ENCODE measurements around the gene PTBP1. TPM values are rescaled to one million over a fixed set of nuclear protein-coding genes. Genes with fewer than 3 reads are reported as not detected.

The PTBP1 gene
- total and polyA plus RNA-seq, 9 of the 15 experiments (the other 6 are each of a cell fraction or from before 2014, with no cell fraction given), result 14.0 to 759 (median 234) TPM

- no peak for TF ChIP-seq KLF10 (CRISPR knock-in tag; IDR thresholded peaks at IDR 0.05)
- no peak for TF ChIP-seq GTF2A2 (tag; IDR thresholded peaks at IDR 0.05)
- TF ChIP-seq ZNF12 (CRISPR knock-in tag; IDR thresholded peaks at IDR 0.05), result no peak
- peak; percentile 40; the same call in 1 of the 2 replicates for TF ChIP-seq PKNOX1 (IDR thresholded peaks at IDR 0.05)
- no peak for TF ChIP-seq TAL1 (IDR thresholded peaks at IDR 0.05)
- TF ChIP-seq BDP1 (IDR thresholded peaks at IDR 0.05; ENCODE audit: insufficient read depth, insufficient read length), result no peak
- no peak for TF ChIP-seq PREB (CRISPR knock-in tag; IDR thresholded peaks at IDR 0.05)
- no peak for TF ChIP-seq SIRT6 (IDR thresholded peaks at IDR 0.05; ENCODE audit: low read depth, low read length)
- TF ChIP-seq L3MBTL2 (IDR thresholded peaks at IDR 0.05), result no peak
- 0 out of 2 replicates have a peak, but pooled peaks have one; percentile 30 for TF ChIP-seq TFAP4 (CRISPR knock-in tag; IDR thresholded peaks at IDR 0.05; ENCODE audit: borderline replicate concordance)
- 0 out of 2 replicates have a peak, but pooled peaks have one; percentile 19 for TF ChIP-seq SP1 (CRISPR knock-in tag; IDR thresholded peaks at IDR 0.05)
- TF ChIP-seq KDM4B (IDR thresholded peaks at IDR 0.05; ENCODE audit: borderline replicate concordance in 2 of 2, low read depth in 1 of 2), result no peak
- no peak for TF ChIP-seq DEAF1 (CRISPR knock-in tag; IDR thresholded peaks at IDR 0.05)
- TF ChIP-seq TSHZ1 (CRISPR knock-in tag; IDR thresholded peaks at IDR 0.05), result no peak
- no peak for TF ChIP-seq ZNF75A (CRISPR knock-in tag; IDR thresholded peaks at IDR 0.05)
- peak in 1 of 3 experiments; percentile 25; a peak in 2 of 6 replicates for TF ChIP-seq CTCF (IDR thresholded peaks at IDR 0.05 in 2 of 3, conservative IDR thresholded peaks at IDR 0.05 in 1 of 3; ENCODE audit: insufficient read depth in 2 of 3, low read depth in 1 of 3, low read length in 3 of 3)
Observed at GRCh38 chr19:858868-859843, 61.9 kb downstream of the PTBP1 start, which contains the start of gene CFD (continued).

All from K562 (cell line).